ENCODE measurements around the gene ARHGDIA.

Gene ARHGDIA

DNA sequence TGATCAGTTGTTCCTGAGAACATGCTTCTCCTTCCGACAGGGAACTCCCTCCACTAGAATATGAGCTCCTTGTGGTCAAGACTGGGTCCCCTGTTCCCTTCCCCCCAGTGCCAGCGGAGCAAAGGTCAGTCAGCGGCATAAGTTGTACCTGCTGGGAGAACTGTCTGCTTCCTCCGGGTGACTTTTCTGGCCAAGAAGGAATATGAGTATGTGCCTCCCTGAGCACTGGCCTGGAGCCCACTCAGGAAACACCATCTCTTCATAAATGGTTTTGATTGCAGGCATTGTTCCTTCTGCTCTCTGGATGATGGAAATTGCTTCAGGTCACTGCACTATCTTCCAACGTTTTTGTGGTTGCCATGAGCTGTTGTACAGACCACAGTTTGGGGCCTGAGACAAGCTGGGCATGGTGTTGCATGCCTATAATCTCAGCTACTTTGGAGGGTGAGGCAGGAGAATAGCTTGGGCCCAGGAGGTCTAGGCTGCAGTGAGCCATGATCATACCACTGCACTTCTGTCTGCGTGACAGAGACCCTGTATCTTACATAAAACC lies 7.9 kb downstream of the ARHGDIA start:
- TF ChIP-seq, protein P1, sequence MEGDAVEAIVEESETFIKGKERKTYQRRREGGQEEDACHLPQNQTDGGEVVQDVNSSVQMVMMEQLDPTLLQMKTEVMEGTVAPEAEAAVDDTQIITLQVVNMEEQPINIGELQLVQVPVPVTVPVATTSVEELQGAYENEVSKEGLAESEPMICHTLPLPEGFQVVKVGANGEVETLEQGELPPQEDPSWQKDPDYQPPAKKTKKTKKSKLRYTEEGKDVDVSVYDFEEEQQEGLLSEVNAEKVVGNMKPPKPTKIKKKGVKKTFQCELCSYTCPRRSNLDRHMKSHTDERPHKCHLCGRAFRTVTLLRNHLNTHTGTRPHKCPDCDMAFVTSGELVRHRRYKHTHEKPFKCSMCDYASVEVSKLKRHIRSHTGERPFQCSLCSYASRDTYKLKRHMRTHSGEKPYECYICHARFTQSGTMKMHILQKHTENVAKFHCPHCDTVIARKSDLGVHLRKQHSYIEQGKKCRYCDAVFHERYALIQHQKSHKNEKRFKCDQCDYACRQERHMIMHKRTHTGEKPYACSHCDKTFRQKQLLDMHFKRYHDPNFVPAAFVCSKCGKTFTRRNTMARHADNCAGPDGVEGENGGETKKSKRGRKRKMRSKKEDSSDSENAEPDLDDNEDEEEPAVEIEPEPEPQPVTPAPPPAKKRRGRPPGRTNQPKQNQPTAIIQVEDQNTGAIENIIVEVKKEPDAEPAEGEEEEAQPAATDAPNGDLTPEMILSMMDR (IDR thresholded peaks at IDR 0.05; ENCODE audit: control insufficient read depth, insufficient read depth, low read depth, low read length, missing control alignments), result no peak
- DNase-seq (ENCODE audit: low read depth), result no peak
- no peak overlapping the region for H3K4me3 ChIP-seq (ENCODE audit: control insufficient read depth, low read depth, low read length)

DNA sequence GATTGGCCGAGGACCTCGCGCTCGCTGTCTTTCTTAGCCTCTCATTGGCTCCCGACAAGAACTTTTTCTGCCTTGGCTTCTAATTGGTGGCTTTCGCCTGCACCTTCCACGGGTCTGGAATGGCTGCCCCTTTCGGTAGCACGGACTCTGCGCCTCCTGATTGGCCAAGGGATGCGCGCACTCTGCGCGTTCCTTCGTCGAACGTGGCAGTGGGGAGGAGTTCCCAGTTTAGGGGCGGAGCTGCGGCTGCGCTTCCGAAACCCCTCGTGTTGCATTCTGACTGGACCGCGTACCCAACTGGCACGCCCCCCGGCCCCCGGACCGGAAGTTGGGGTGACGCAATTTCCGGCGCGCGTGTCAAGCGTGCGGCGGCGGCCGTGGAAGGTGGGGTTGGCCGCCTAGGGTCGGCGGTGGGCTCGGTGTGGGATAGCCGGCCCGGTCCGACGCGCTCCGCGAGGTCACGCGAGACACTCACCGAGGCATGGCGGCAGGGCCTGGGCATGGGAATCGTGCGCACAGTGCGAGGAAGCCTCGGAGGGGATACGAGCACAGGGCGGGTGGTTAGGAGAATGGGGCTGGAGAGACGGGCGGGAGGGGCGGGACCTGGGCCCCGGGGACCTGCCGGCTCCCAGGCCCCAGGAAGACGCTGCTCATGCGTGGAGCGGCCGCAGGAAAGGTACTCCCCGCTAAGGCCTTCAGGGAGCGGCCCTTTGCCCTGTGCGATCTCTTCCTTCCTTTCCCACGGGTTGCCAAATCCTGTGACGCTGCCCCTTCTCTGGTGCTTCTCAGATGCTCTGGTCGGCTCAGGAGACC lies 10.2 kb downstream of the ARHGDIA start:
- peak; percentile 100 for DNase-seq (ENCODE audit: low read depth)
- TF ChIP-seq, protein P1 (IDR thresholded peaks at IDR 0.05; ENCODE audit: control insufficient read depth, insufficient read depth, low read depth, low read length, missing control alignments), result no peak
- peak overlapping the region; percentile 86 for H3K4me3 ChIP-seq (ENCODE audit: control insufficient read depth, low read depth, low read length)

DNA sequence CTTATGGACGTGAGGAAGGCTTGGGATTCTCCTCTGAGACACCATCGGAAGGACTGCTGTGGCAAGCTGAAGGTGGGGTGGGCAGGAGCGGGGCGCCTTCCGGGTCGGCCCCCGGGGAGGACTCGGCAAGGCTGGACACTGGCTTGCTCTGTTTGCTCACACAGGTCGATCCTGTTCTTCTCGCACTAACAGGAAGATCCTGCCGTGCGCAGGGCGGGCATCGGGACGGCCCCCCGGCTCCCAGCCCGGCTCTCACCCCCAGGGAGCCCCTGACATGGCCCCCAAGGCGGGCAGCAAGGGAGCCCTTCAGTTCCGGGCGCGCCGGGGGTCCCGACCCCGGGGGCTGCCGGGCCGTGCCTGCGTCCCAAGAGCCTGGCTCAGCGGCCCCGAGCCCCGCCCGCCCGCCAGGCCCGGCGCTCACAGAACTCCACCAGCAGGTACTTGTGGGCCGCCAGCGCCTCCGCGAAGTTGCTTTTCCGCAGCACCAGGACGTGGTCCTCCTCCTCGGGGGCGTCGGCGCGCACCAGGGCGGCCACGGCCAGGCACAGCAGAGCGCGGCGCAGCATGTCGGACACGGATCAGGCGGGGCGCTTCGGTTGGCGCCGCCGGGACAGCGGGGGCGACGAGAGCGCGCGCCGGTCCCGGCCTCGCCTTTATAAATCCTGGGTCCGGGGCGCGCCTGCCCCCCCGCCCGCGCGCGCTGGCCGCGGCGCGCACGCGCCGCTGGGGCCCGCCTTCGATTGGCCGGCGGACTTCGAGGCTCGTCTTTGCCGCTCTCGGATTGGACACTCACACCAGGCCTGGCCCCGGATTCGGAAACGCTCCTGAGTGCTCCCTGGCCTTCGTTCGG lies 11.0 kb downstream of the ARHGDIA start, which contains the start of gene P4HB:
Gene P4HB, minus strand, starts transcription at position 630 of the 850 bp plus-strand sequence. Its CDS starts 64 bp downstream, at position 566.
- peak within 1 kb of the TSS; percentile 86 for H3K4me3 ChIP-seq (ENCODE audit: control insufficient read depth, low read depth, low read length)
- DNase-seq (ENCODE audit: low read depth), result no peak
- TF ChIP-seq, protein P1 (IDR thresholded peaks at IDR 0.05; ENCODE audit: control insufficient read depth, insufficient read depth, low read depth, low read length, missing control alignments), result no peak

DNA sequence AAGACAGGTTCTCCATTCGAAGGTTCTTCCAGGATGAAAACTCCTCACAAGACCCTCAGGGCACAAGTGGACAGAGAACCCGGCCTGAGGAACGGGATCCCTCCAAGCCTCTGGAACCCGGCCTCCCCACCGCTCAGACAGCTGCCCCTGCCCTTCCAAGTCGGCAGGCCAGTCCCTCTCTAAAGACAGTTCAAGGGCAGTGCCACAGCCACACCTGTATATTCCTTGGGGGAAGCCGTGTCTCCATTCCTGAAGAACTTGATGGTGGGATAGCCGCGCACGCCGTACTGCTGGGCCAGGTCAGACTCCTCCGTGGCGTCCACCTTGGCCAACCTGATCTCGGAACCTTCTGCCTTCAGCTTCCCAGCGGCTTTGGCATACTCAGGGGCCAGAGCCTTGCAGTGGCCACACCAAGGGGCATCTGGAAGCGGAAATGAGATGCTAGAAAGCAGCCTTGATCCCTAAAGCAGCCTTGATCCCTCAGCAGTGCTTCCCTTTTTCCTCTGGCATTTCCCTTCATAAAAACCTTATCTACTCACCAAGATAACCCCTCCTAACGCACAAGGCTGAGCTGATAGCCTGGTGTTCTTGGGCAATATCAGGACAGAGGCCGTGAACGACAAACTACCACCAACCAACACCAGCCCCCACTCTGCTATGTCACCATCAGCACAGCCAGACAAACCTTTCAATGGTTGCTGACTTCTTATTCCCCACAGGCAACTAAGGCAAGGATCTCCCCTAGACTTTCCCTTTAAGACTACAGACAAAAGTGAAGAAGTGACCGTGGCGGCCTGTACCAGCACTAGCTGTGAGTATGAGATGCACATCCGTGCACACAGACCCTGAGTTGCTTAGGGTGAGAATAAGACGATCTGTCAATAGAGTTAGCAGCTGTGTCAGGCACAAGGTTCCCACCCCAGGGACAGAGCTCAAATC lies 11.9 kb downstream of the ARHGDIA start:
- DNase-seq (ENCODE audit: low read depth), result no peak
- peak overlapping the region; percentile 85 for H3K4me3 ChIP-seq (ENCODE audit: control insufficient read depth, low read depth, low read length)
- TF ChIP-seq, protein P1 (IDR thresholded peaks at IDR 0.05; ENCODE audit: control insufficient read depth, insufficient read depth, low read depth, low read length, missing control alignments), result no peak

DNA sequence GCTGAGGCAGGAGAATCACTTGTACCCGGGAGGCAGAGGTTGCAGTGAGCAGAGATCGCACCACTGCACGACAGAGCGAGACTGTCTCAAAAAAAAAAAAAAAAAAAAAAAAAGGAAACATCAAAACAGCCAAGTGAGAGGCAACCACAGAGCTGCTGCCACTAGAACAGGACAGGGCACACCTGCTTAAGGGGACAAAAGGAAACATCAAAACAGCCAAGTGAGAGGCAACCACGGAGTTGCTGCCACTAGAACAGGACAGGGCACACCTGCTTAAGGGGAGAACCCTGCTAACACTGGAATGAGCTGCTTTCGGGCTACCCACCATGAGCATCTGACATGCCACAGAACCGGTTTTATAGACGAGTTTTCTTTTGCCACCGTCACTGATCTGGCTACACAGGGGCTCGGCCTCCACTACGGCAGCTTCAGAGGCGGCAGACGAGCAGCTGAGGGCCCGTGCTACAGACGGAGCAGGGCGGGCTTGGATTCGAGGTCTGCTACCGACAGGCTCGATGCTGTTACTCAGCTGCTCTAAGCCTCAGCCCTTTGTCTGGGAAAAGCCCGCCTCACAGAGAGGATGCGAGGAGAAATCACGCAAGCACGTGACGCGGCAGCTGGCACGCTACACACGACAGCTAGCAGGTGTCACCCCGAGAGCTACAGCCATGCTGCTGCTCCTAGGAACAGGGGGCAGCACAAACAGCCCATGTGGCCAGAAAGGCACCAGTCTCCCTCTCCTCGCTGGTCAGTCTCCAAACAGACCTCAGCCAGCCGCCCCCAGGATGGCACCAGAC lies 12.8 kb downstream of the ARHGDIA start:
- DNase-seq (ENCODE audit: low read depth), result no peak
- TF ChIP-seq, protein P1 (IDR thresholded peaks at IDR 0.05; ENCODE audit: control insufficient read depth, insufficient read depth, low read depth, low read length, missing control alignments), result no peak

More for the DNA sequence above, 12.8 kb downstream of the ARHGDIA start:
- H3K4me3 ChIP-seq (ENCODE audit: control insufficient read depth, low read depth, low read length), result peak overlapping the region; percentile 85

Data from AG09309 (cell line).